HEK293 (cell line): ENCODE results near the gene CA11.
A peak's percentile ranks its signal among the peaks of the same experiment; 100 is the strongest.

ENCODE experiments used
- BCL11B ChIP-seq: fragments of 450-650 bp; formaldehyde crosslinking; IDR thresholded peaks from 2 replicates; pipeline ENCODE4 v1.5.1; 2016; ENCODE audit warnings: low read depth, missing biosample characterization, missing genetic modification characterization
- GLI2 ChIP-seq: fragments of 450-650 bp; formaldehyde crosslinking; IDR thresholded peaks from 2 replicates; pipeline ENCODE4; 2017; ENCODE audit warnings: missing biosample characterization, missing genetic modification characterization, low read depth, borderline replicate concordance
- GLI4 ChIP-seq: fragments of 450-650 bp; formaldehyde crosslinking; IDR thresholded peaks from 2 replicates; pipeline ENCODE4 v1.5.1; 2016; ENCODE audit warnings: missing biosample characterization, missing genetic modification characterization
- KLF16 ChIP-seq: fragments of 450-650 bp; formaldehyde crosslinking; IDR thresholded peaks from 2 replicates; pipeline ENCODE4 v1.5.1; 2017; ENCODE audit warnings: missing biosample characterization, missing genetic modification characterization
- SCRT1 ChIP-seq: fragments of 450-650 bp; formaldehyde crosslinking; IDR thresholded peaks from 2 replicates; pipeline ENCODE4 v1.5.1; 2016; ENCODE audit warnings: missing biosample characterization, missing genetic modification characterization, borderline replicate concordance
- ZFP3 ChIP-seq: fragments of 450-650 bp; formaldehyde crosslinking; IDR thresholded peaks from 2 replicates; pipeline ENCODE4 v1.5.1; 2016; ENCODE audit warnings: low read depth, missing biosample characterization, missing genetic modification characterization
- ZNF138 ChIP-seq: fragments of 450-650 bp; formaldehyde crosslinking; IDR thresholded peaks from 2 replicates; pipeline ENCODE4 v1.5.1; 2016; ENCODE audit warnings: missing biosample characterization, missing genetic modification characterization, borderline replicate concordance
- ZNF146 ChIP-seq: fragments of 450-650 bp; formaldehyde crosslinking; IDR thresholded peaks from 2 replicates; pipeline ENCODE4 v1.5.1; 2016; ENCODE audit warnings: missing biosample characterization, missing genetic modification characterization
- ZNF174 ChIP-seq: fragments of 450-650 bp; formaldehyde crosslinking; IDR thresholded peaks from 2 replicates; pipeline ENCODE4 v1.5.0; 2017; ENCODE audit warnings: missing biosample characterization, mild to moderate bottlenecking, missing genetic modification characterization
- ZNF184 ChIP-seq: fragments of 450-650 bp; IDR thresholded peaks from 2 replicates; pipeline ENCODE4 v1.5.1; 2018; ENCODE audit warnings: missing biosample characterization, mild to moderate bottlenecking, missing genetic modification characterization
- ZNF23 ChIP-seq: fragments of 450-650 bp; formaldehyde crosslinking; IDR thresholded peaks from 2 replicates; pipeline ENCODE4 v1.5.1; 2016; ENCODE audit warnings: missing biosample characterization, missing genetic modification characterization, borderline replicate concordance
- ZNF280D ChIP-seq: fragments of 450-650 bp; formaldehyde crosslinking; IDR thresholded peaks from 2 replicates; pipeline ENCODE4 v1.5.1; 2016; ENCODE audit warnings: missing biosample characterization, missing genetic modification characterization
- ZNF292 ChIP-seq: fragments of 450-650 bp; formaldehyde crosslinking; IDR thresholded peaks from 2 replicates; pipeline ENCODE4 v1.5.1; 2016; ENCODE audit warnings: low read depth, missing biosample characterization, missing genetic modification characterization, borderline replicate concordance
- ZNF324 ChIP-seq: fragments of 450-650 bp; formaldehyde crosslinking; IDR thresholded peaks from 2 replicates; pipeline ENCODE4 v1.5.1; 2016; ENCODE audit warnings: missing biosample characterization, missing genetic modification characterization
- ZNF335 ChIP-seq: fragments of 450-650 bp; formaldehyde crosslinking; conservative IDR thresholded peaks from 2 replicates; pipeline ENCODE4 v1.5.1; 2016; ENCODE audit warnings: missing biosample characterization, missing genetic modification characterization
- ZNF341 ChIP-seq: fragments of 450-650 bp; formaldehyde crosslinking; IDR thresholded peaks from 2 replicates; pipeline ENCODE4; 2016; ENCODE audit warnings: low read depth, missing biosample characterization, missing genetic modification characterization
- ZNF350 ChIP-seq: fragments of 450-650 bp; formaldehyde crosslinking; IDR thresholded peaks from 2 replicates; pipeline ENCODE4 v1.5.0; 2017; ENCODE audit warnings: missing biosample characterization, mild to moderate bottlenecking, missing genetic modification characterization
- ZNF354C ChIP-seq: fragments of 450-650 bp; formaldehyde crosslinking; IDR thresholded peaks from 2 replicates; pipeline ENCODE4 v1.5.1; 2016; ENCODE audit warnings: missing biosample characterization, missing genetic modification characterization, low read depth, borderline replicate concordance
- ZNF37A ChIP-seq: fragments of 450-650 bp; IDR thresholded peaks from 2 replicates; pipeline ENCODE4 v1.5.1; 2018; ENCODE audit warnings: missing biosample characterization, missing genetic modification characterization
- ZNF473 ChIP-seq: fragments of 450-650 bp; formaldehyde crosslinking; IDR thresholded peaks from 2 replicates; pipeline ENCODE4 v1.5.1; 2017; ENCODE audit warnings: missing biosample characterization, missing genetic modification characterization
- ZNF514 ChIP-seq: fragments of 450-650 bp; formaldehyde crosslinking; IDR thresholded peaks from 2 replicates; pipeline ENCODE4 v1.5.1; 2016; ENCODE audit warnings: missing biosample characterization, missing genetic modification characterization
- ZNF596 ChIP-seq: fragments of 450-650 bp; IDR thresholded peaks from 2 replicates; pipeline ENCODE4 v1.5.0; 2018; ENCODE audit warnings: missing biosample characterization, mild to moderate bottlenecking, missing genetic modification characterization, moderate library complexity
- ZNF600 ChIP-seq: fragments of 450-650 bp; formaldehyde crosslinking; IDR thresholded peaks from 2 replicates; pipeline ENCODE4 v1.5.1; 2016; ENCODE audit warnings: missing biosample characterization, missing genetic modification characterization
- ZNF610 ChIP-seq: fragments of 450-650 bp; formaldehyde crosslinking; IDR thresholded peaks from 2 replicates; pipeline ENCODE4 v1.5.1; 2016; ENCODE audit warnings: missing biosample characterization, missing genetic modification characterization, borderline replicate concordance
- ZNF768 ChIP-seq: fragments of 450-650 bp; formaldehyde crosslinking; IDR thresholded peaks from 2 replicates; pipeline ENCODE4 v1.5.1; 2018; ENCODE audit warnings: missing biosample characterization, mild to moderate bottlenecking, missing genetic modification characterization
- ZXDB ChIP-seq: fragments of 450-650 bp; formaldehyde crosslinking; IDR thresholded peaks from 2 replicates; pipeline ENCODE4 v1.5.1; 2016; ENCODE audit warnings: missing biosample characterization, missing genetic modification characterization
- TF ChIP-seq, protein P1 (sequence below): fragments of 450-650 bp; formaldehyde crosslinking; IDR thresholded peaks from 2 replicates; pipeline ENCODE4 v1.5.1; 2016; ENCODE audit warnings: missing biosample characterization, missing genetic modification characterization, low read depth
- TF ChIP-seq, protein P2 (sequence below): fragments of 450-650 bp; formaldehyde crosslinking; IDR thresholded peaks from 2 replicates; pipeline ENCODE4 v1.5.1; 2016; ENCODE audit warnings: missing biosample characterization, missing genetic modification characterization
- TF ChIP-seq, protein P3 (sequence below): fragments of 450-650 bp; formaldehyde crosslinking; conservative IDR thresholded peaks from 2 replicates; pipeline ENCODE4 v1.5.1; 2016; ENCODE audit warnings: low read depth, missing biosample characterization, missing genetic modification characterization

Gene CA11

GRCh38 chr19:48660852-48661710 is 15.1 kb upstream of the CA11 start (continued):
- TF ChIP-seq, protein P1, sequence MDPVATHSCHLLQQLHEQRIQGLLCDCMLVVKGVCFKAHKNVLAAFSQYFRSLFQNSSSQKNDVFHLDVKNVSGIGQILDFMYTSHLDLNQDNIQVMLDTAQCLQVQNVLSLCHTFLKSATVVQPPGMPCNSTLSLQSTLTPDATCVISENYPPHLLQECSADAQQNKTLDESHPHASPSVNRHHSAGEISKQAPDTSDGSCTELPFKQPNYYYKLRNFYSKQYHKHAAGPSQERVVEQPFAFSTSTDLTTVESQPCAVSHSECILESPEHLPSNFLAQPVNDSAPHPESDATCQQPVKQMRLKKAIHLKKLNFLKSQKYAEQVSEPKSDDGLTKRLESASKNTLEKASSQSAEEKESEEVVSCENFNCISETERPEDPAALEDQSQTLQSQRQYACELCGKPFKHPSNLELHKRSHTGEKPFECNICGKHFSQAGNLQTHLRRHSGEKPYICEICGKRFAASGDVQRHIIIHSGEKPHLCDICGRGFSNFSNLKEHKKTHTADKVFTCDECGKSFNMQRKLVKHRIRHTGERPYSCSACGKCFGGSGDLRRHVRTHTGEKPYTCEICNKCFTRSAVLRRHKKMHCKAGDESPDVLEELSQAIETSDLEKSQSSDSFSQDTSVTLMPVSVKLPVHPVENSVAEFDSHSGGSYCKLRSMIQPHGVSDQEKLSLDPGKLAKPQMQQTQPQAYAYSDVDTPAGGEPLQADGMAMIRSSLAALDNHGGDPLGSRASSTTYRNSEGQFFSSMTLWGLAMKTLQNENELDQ (tag by site-specific recombination) = no peak
- TF ChIP-seq ZNF350 = no peak
- TF ChIP-seq ZNF610 (tag by site-specific recombination) = no peak
- TF ChIP-seq, protein P2, sequence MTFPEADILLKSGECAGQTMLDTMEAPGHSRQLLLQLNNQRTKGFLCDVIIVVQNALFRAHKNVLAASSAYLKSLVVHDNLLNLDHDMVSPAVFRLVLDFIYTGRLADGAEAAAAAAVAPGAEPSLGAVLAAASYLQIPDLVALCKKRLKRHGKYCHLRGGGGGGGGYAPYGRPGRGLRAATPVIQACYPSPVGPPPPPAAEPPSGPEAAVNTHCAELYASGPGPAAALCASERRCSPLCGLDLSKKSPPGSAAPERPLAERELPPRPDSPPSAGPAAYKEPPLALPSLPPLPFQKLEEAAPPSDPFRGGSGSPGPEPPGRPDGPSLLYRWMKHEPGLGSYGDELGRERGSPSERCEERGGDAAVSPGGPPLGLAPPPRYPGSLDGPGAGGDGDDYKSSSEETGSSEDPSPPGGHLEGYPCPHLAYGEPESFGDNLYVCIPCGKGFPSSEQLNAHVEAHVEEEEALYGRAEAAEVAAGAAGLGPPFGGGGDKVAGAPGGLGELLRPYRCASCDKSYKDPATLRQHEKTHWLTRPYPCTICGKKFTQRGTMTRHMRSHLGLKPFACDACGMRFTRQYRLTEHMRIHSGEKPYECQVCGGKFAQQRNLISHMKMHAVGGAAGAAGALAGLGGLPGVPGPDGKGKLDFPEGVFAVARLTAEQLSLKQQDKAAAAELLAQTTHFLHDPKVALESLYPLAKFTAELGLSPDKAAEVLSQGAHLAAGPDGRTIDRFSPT (tag by site-specific recombination) = no peak
- peak; percentile 74 for TF ChIP-seq SCRT1
- no peak for TF ChIP-seq ZNF596
- TF ChIP-seq ZNF138 (tag by site-specific recombination) = no peak
- TF ChIP-seq ZNF184 (tag by site-specific recombination) = no peak
- no peak for TF ChIP-seq ZNF280D (tag by site-specific recombination)
- TF ChIP-seq ZNF335 (tag by site-specific recombination) = no peak
- TF ChIP-seq ZNF768 = no peak
- no peak for TF ChIP-seq ZNF146 (tag by site-specific recombination)
- TF ChIP-seq ZNF473 = no peak
- no peak for TF ChIP-seq GLI2 (tag by site-specific recombination)
- TF ChIP-seq ZNF174 (tag by site-specific recombination) = no peak
- TF ChIP-seq ZNF514 (tag by site-specific recombination) = no peak
- no peak for TF ChIP-seq ZFP3
- no peak for TF ChIP-seq ZNF354C (tag by site-specific recombination)
- TF ChIP-seq ZNF37A (tag by site-specific recombination) = no peak
- no peak for TF ChIP-seq GLI4 (tag by site-specific recombination)
- TF ChIP-seq ZXDB (tag by site-specific recombination) = no peak
- TF ChIP-seq ZNF600 (tag by site-specific recombination) = peak; percentile 52; the same call in 1 of the 2 replicates
- TF ChIP-seq KLF16 (tag by site-specific recombination) = no peak
- TF ChIP-seq, protein P3, sequence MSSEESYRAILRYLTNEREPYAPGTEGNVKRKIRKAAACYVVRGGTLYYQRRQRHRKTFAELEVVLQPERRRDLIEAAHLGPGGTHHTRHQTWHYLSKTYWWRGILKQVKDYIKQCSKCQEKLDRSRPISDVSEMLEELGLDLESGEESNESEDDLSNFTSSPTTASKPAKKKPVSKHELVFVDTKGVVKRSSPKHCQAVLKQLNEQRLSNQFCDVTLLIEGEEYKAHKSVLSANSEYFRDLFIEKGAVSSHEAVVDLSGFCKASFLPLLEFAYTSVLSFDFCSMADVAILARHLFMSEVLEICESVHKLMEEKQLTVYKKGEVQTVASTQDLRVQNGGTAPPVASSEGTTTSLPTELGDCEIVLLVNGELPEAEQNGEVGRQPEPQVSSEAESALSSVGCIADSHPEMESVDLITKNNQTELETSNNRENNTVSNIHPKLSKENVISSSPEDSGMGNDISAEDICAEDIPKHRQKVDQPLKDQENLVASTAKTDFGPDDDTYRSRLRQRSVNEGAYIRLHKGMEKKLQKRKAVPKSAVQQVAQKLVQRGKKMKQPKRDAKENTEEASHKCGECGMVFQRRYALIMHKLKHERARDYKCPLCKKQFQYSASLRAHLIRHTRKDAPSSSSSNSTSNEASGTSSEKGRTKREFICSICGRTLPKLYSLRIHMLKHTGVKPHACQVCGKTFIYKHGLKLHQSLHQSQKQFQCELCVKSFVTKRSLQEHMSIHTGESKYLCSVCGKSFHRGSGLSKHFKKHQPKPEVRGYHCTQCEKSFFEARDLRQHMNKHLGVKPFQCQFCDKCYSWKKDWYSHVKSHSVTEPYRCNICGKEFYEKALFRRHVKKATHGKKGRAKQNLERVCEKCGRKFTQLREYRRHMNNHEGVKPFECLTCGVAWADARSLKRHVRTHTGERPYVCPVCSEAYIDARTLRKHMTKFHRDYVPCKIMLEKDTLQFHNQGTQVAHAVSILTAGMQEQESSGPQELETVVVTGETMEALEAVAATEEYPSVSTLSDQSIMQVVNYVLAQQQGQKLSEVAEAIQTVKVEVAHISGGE (tag by site-specific recombination) = no peak
- TF ChIP-seq ZNF341 (tag by site-specific recombination) = peak; percentile 60
- TF ChIP-seq ZNF324 (tag by site-specific recombination) = no peak
- TF ChIP-seq BCL11B (tag by site-specific recombination) = no peak
- TF ChIP-seq ZNF292 = no peak
- no peak for TF ChIP-seq ZNF23 (tag by site-specific recombination)
